Bronchial epithelial cell (primary cell): Measurements from ENCODE around the gene KLHL7. TPM values are rescaled to one million over a fixed set of nuclear protein-coding genes. Genes with fewer than 3 reads are reported as not detected.

Source experiments
- DNase-seq: peaks from one replicate; pipeline ENCODE4 v3.0.0-alpha.2; 2010; ENCODE audit warnings: low read depth
- FAIRE-seq: peaks from 2 replicates; lab custom pipeline; 2011; peaks lifted over from hg19 to GRCh38; lab: Jason Lieb, UNC
- H3K27me3 ChIP-seq: 2 replicates; pipeline ENCODE4 v1.5.1; 2011; ENCODE audit warnings: low read length; ENCODE audit not compliant: control insufficient read depth, insufficient read depth
- H3K36me3 ChIP-seq: 2 replicates; pipeline ENCODE4 v1.5.1; 2011; ENCODE audit warnings: low read length; ENCODE audit not compliant: control insufficient read depth, insufficient read depth
- H3K4me3 ChIP-seq: 2 replicates; pipeline ENCODE4 v1.5.1; 2011; ENCODE audit warnings: mild to moderate bottlenecking, low read depth, low read length, control low read depth
- CTCF ChIP-seq: IDR thresholded peaks from 2 replicates; pipeline ENCODE4 v1.5.1; 2011; ENCODE audit warnings: mild to moderate bottlenecking, moderate library complexity, low read length, control low read depth, inconsistent platforms; ENCODE audit not compliant: insufficient read depth, severe bottlenecking
- total RNA-seq: library from RNA; depleted of rRNA; stranded (reverse); fragments of >200 nt; gene quantifications from 2 replicates; pipeline ENCODE4 v1.2.1, GENCODE V29; 2014

The KLHL7 gene
- total RNA-seq, 1 donor from 2014 or later, result 20.8 TPM

GRCh38 chr7:23098460-23098859 lies 7.1 kb upstream of the KLHL7 start:
- H3K27me3 ChIP-seq, result no peaks in the 10 kb centered on the region
- DNase-seq (no peak), FAIRE-seq (no peak)
- H3K36me3 ChIP-seq, result no peaks in the 10 kb centered on the region
- TF ChIP-seq CTCF, result no peak
- H3K4me3 ChIP-seq, result no peak overlapping the region

GRCh38 chr7:23100697-23101096 lies 4.9 kb upstream of the KLHL7 start:
- H3K4me3 ChIP-seq, result no peak overlapping the region
- FAIRE-seq, result no peak
- DNase-seq, result no peak
- H3K36me3 ChIP-seq, result no peaks in the 10 kb centered on the region
- no peaks in the 10 kb centered on the region for H3K27me3 ChIP-seq
- no peak for TF ChIP-seq CTCF

DNA sequence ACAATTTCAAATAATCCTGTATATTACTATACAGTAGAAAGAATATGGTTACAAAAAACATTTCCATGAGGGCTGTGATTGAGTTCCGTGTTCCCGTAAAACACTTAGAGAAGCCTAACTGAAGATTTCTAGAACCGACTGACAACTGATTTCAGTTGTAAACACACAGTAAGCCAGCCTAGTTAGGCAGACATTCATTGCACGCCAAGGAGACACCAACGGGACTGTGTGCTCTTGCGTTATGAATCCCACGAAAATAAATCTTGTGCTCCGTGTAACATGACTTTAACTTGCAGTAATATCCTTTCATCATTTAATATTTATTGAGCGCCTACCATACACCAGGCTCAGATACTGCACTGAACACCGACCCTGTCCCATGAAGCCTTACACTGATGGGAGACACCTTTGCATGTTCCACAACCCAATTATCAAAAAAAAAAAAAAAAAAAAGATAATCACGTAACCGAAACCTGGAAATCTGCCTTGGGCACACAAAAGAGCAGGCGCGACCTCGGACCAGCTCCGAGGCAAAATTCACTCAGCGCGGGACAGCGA lies 420 bp upstream of the KLHL7 start:
- Histone ChIP-seq H3K4me3 (peak overlapping the region; percentile 80), H3K27me3 (no peaks in the 10 kb centered on the region), H3K36me3 (no peaks in the 10 kb centered on the region)
- no peak for TF ChIP-seq CTCF
- no peak for DNase-seq
- no peak for FAIRE-seq

- FAIRE-seq (no peak), DNase-seq (peak; percentile 41)
- Histone ChIP-seq H3K27me3 (no peaks in the 10 kb centered on the region), H3K36me3 (no peaks in the 10 kb centered on the region), H3K4me3 (peak overlapping the region; percentile 80)
- TF ChIP-seq CTCF, result no peak
Measured at GRCh38 chr7:23106057-23106822, 655 bp downstream of the KLHL7 start.

GRCh38 chr7:23106823-23107663 lies 1.5 kb downstream of the KLHL7 start:
- TF ChIP-seq CTCF, result no peak
- DNase-seq, result peak; percentile 17
- Histone ChIP-seq H3K4me3 (peak overlapping the region; percentile 80), H3K36me3 (no peaks in the 10 kb centered on the region), H3K27me3 (no peaks in the 10 kb centered on the region)
- FAIRE-seq, result no peak
